Astrocyte (in vitro differentiated cells and primary cell): ENCODE measurements around the gene ZMIZ1. TPM values are rescaled to one million over a fixed set of nuclear protein-coding genes. Genes with fewer than 3 reads are reported as not detected.

ENCODE experiments used
- DNase-seq: peaks from one replicate; pipeline ENCODE4 v3.0.0-alpha.2; 2010; ENCODE audit warnings: low read depth
- FAIRE-seq: peaks from 2 replicates; lab custom pipeline; 2011; peaks lifted over from hg19 to GRCh38; lab: Jason Lieb, UNC
- H2AFZ ChIP-seq: 2 replicates; pipeline ENCODE4 v1.6.0; 2012; ENCODE audit warnings: low read depth, low read length, inconsistent platforms
- H3K27ac ChIP-seq: 2 replicates; pipeline ENCODE4 v1.5.1; 2011; ENCODE audit warnings: low read depth, low read length, inconsistent platforms
- H3K27me3 ChIP-seq: 2 replicates; pipeline ENCODE4 v1.6.0; 2011; ENCODE audit warnings: low read length, inconsistent platforms; ENCODE audit not compliant: insufficient read depth
- H3K36me3 ChIP-seq: 2 replicates; pipeline ENCODE4 v1.5.1; 2011; ENCODE audit warnings: low read length, inconsistent platforms; ENCODE audit not compliant: insufficient read depth
- H3K4me1 ChIP-seq: 2 replicates; pipeline ENCODE4 v1.5.1; 2011; ENCODE audit warnings: low read length, inconsistent platforms; ENCODE audit not compliant: insufficient read depth
- H3K4me2 ChIP-seq: 2 replicates; pipeline ENCODE4 v1.6.0; 2012; ENCODE audit warnings: low read length, inconsistent platforms
- H3K4me3 ChIP-seq: 2 replicates; pipeline ENCODE4 v1.5.1; 2011; ENCODE audit warnings: low read depth, mild to moderate bottlenecking, low read length, inconsistent platforms; ENCODE audit not compliant: insufficient read depth
- H3K79me2 ChIP-seq: 2 replicates; pipeline ENCODE4 v1.6.0; 2012; ENCODE audit warnings: mild to moderate bottlenecking, low read length, inconsistent platforms; ENCODE audit not compliant: insufficient read depth
- H3K9ac ChIP-seq: 2 replicates; pipeline ENCODE4 v1.6.0; 2012; ENCODE audit warnings: mild to moderate bottlenecking, low read length, inconsistent platforms
- H3K9me3 ChIP-seq: 2 replicates; pipeline ENCODE4 v1.5.1; 2012; ENCODE audit warnings: low read depth, mild to moderate bottlenecking, low read length, inconsistent platforms; ENCODE audit not compliant: insufficient read depth
- H4K20me1 ChIP-seq: 2 replicates; pipeline ENCODE4 v1.6.0; 2012; ENCODE audit warnings: low read length, inconsistent platforms; ENCODE audit not compliant: insufficient read depth
- H3K27ac Mint-ChIP-seq: one replicate; pipeline ENCODE4 v1.8.0; 2021; ENCODE audit warnings: mild to moderate bottlenecking, mixed read lengths; ENCODE audit not compliant: unreplicated experiment
- H3K27me3 Mint-ChIP-seq: one replicate; pipeline ENCODE4 v1.8.0; 2021; ENCODE audit warnings: low read depth, mixed read lengths; ENCODE audit not compliant: unreplicated experiment
- H3K36me3 Mint-ChIP-seq: one replicate; pipeline ENCODE4 v1.8.0; 2021; ENCODE audit warnings: low read depth, mixed read lengths; ENCODE audit not compliant: unreplicated experiment
- H3K4me1 Mint-ChIP-seq: one replicate; pipeline ENCODE4 v1.8.0; 2021; ENCODE audit warnings: low read depth, mixed read lengths; ENCODE audit not compliant: unreplicated experiment
- H3K4me3 Mint-ChIP-seq: one replicate; pipeline ENCODE4 v1.8.0; 2021; ENCODE audit warnings: mild to moderate bottlenecking, moderate library complexity, mixed read lengths; ENCODE audit not compliant: unreplicated experiment
- H3K9me3 Mint-ChIP-seq: one replicate; pipeline ENCODE4 v1.8.0; 2021; ENCODE audit warnings: mild to moderate bottlenecking, mixed read lengths; ENCODE audit not compliant: unreplicated experiment
- EZH2 ChIP-seq: IDR thresholded peaks from 2 replicates; pipeline ENCODE4 v1.6.1; 2012; ENCODE audit warnings: mild to moderate bottlenecking, low read length, inconsistent platforms; ENCODE audit not compliant: insufficient read depth
- total RNA-seq: library from RNA; stranded (reverse); gene quantifications from 2 replicates; pipeline ENCODE4 v1.2.1, GENCODE V29; 2021
- TF ChIP-seq, protein P1 (sequence below): IDR thresholded peaks from 2 replicates; pipeline ENCODE4 v1.5.1; 2011; ENCODE audit warnings: low read depth, mild to moderate bottlenecking, inconsistent platforms, low read length, moderate library complexity; ENCODE audit not compliant: insufficient read depth

The ZMIZ1 gene
- total RNA-seq, 1 donor from 2014 or later: 45.5 TPM

DNA sequence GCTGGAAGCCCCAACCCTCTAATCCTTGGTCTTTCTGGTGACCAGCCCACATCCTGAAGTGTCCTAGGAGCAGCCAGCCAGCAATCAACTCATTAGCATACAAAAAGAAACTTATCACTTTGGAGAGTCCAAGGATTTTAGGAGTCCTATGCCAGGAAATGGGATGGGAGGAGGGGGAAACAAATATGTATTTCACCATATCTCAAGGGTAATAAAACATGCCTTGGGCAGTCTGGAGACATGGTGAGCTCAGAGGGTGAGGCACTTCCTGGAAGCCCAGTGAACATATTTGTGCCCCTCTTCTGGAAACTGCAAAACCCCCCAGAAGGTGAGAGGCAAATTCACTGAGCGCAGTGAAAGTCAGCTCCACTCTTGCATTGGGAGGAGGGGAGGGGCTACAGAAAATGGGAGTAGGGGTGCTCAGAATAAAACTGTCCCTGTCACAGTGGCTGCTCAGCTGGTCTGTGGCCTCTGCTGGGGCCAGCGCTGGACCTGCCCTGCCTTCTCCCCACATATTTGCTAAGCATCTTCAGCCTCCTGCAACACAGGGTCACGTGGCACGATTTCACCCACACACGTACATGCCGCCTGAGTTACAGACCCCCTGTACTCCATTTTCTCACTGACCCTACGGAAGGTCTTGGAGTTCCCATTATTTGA is 17.7 kb upstream of the ZMIZ1 start:
- no peak for TF ChIP-seq EZH2
- H3K79me2 ChIP-seq: no peaks in the 10 kb centered on the region
- H3K27ac ChIP-seq: no peak overlapping the region
- Mint-ChIP-seq H3K27me3 (peaks cover 26% of the 10 kb centered on the region), H3K36me3 (no peaks in the 10 kb centered on the region), H3K9me3 (no peaks in the 10 kb centered on the region), H3K4me3 (no peak overlapping the region), H3K4me1 (peaks cover 7% of the 10 kb centered on the region), H3K27ac (no peak overlapping the region)
- H2AFZ ChIP-seq: no peak overlapping the region
- FAIRE-seq (no peak), DNase-seq (no peak)
- no peaks in the 10 kb centered on the region for H3K9me3 ChIP-seq
- H3K4me3 ChIP-seq: no peak overlapping the region
- no peak overlapping the region for H3K9ac ChIP-seq
- H4K20me1 ChIP-seq: no peaks in the 10 kb centered on the region
- peaks cover 3% of the 10 kb centered on the region for H3K27me3 ChIP-seq
- H3K36me3 ChIP-seq: no peaks in the 10 kb centered on the region
- peaks cover 3% of the 10 kb centered on the region for H3K4me1 ChIP-seq
- H3K4me2 ChIP-seq: no peak overlapping the region

DNA sequence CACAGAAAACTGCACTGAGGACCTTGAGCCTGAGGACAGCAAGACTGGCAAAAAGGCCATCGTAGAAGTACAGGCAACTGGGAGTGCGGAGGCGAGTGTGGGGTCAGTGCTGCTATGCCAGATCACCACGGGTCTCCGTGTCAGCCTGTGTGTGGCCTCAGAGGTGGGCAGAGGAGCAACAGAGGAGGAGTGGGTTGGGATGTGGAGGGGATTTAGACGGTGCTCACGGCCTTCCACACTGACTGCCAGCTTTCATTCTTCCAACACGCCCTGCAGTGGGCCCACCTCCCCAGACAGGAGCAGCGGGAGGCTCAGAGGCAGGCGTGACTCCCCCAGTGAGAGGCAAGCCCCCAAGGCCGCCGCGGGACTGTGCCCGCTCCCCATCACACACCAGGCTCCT is 17.0 kb upstream of the ZMIZ1 start:
- TF ChIP-seq EZH2: no peak
- TF ChIP-seq, protein P1, sequence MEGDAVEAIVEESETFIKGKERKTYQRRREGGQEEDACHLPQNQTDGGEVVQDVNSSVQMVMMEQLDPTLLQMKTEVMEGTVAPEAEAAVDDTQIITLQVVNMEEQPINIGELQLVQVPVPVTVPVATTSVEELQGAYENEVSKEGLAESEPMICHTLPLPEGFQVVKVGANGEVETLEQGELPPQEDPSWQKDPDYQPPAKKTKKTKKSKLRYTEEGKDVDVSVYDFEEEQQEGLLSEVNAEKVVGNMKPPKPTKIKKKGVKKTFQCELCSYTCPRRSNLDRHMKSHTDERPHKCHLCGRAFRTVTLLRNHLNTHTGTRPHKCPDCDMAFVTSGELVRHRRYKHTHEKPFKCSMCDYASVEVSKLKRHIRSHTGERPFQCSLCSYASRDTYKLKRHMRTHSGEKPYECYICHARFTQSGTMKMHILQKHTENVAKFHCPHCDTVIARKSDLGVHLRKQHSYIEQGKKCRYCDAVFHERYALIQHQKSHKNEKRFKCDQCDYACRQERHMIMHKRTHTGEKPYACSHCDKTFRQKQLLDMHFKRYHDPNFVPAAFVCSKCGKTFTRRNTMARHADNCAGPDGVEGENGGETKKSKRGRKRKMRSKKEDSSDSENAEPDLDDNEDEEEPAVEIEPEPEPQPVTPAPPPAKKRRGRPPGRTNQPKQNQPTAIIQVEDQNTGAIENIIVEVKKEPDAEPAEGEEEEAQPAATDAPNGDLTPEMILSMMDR: no peak
- no peak overlapping the region for H3K4me3 Mint-ChIP-seq

DNA sequence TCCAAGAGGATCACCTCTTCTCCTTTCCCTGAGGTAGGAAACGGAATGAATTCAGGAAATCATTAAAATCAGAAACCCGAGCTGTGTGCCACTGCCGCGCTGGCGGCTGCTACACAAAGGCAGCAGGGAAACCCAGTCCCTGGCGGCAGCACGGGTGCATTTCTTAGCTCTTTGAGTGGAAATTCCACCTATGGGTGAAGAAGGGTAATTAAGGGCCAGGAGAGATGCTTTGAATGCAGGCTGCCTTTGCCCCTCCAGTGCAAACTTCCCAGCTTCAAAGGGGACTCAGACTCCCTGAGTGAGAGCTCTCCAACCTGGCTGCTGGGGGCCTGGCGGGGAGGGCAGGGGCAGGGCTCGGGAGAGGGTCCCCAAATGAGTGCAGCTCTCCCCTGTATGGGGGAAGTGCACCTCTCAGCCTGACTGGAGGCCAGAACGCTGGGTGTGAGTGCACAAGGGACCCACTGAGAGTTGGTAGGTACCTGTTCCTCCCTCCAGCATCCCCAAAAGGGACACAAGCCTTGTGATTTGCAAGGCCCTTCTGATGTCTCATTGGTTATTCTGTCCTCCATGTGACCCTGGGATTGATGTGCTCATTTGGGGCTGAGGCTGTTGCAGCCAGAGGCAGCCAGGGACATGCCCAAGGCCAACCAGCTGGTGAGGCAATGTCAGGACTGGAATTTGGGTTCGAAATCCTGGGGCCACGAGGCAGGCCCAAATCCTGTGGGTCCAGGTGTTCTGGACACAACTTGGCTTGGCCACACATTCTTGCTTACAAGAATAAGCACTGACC is 16.3 kb upstream of the ZMIZ1 start:
- no peak overlapping the region for H3K27ac ChIP-seq
- peaks cover 39% of the 10 kb centered on the region for H3K27me3 Mint-ChIP-seq
- no peaks in the 10 kb centered on the region for H4K20me1 ChIP-seq
- H3K36me3 Mint-ChIP-seq: no peaks in the 10 kb centered on the region
- DNase-seq (peak; percentile 23), FAIRE-seq (no peak)
- no peaks in the 10 kb centered on the region for H3K9me3 Mint-ChIP-seq
- H3K4me3 Mint-ChIP-seq: no peak overlapping the region
- H3K4me1 ChIP-seq: peaks cover 3% of the 10 kb centered on the region
- TF ChIP-seq, protein P1: peak; percentile 47
- TF ChIP-seq EZH2: no peak
- H2AFZ ChIP-seq: peak overlapping the region; percentile 10
- H3K9ac ChIP-seq: no peak overlapping the region
- no peak overlapping the region for H3K4me3 ChIP-seq
- no peaks in the 10 kb centered on the region for H3K79me2 ChIP-seq
- peaks cover 3% of the 10 kb centered on the region for H3K27me3 ChIP-seq
- no peak overlapping the region for H3K4me2 ChIP-seq
- H3K4me1 Mint-ChIP-seq: peaks cover 7% of the 10 kb centered on the region
- H3K9me3 ChIP-seq: no peaks in the 10 kb centered on the region
- H3K36me3 ChIP-seq: no peaks in the 10 kb centered on the region
- H3K27ac Mint-ChIP-seq: no peak overlapping the region

More for the DNA sequence above, 17.0 kb upstream of the ZMIZ1 start:
- Histone ChIP-seq H3K27ac (no peak overlapping the region), H2AFZ (no peak overlapping the region), H3K4me3 (no peak overlapping the region), H3K79me2 (no peaks in the 10 kb centered on the region), H3K9ac (no peak overlapping the region), H3K36me3 (no peaks in the 10 kb centered on the region), H3K4me1 (peaks cover 3% of the 10 kb centered on the region), H4K20me1 (no peaks in the 10 kb centered on the region), H3K4me2 (no peak overlapping the region), H3K27me3 (peaks cover 3% of the 10 kb centered on the region), H3K9me3 (no peaks in the 10 kb centered on the region)
- Mint-ChIP-seq H3K27ac (no peak overlapping the region), H3K27me3 (peaks cover 32% of the 10 kb centered on the region), H3K4me1 (peaks cover 7% of the 10 kb centered on the region), H3K9me3 (no peaks in the 10 kb centered on the region), H3K36me3 (no peaks in the 10 kb centered on the region)
- DNase-seq: no peak
- FAIRE-seq: no peak
